K562 (cell line): Measurements from ENCODE around the gene VSIG4. TPM values are rescaled to one million over a fixed set of nuclear protein-coding genes. Genes with fewer than 3 reads are reported as not detected.

Source experiments
- CBX1 ChIP-seq: sonication (generic); IDR thresholded peaks from 2 replicates; pipeline ENCODE4 v1.6.1; 2016; ENCODE audit warnings: antibody characterized with exemption, low read depth, mild to moderate bottlenecking
- FOS ChIP-seq: IDR thresholded peaks from 3 replicates; pipeline ENCODE4 v1.6.1; 2011; ENCODE audit not compliant: insufficient read length; ENCODE audit errors: extremely low read depth
- KAT2B ChIP-seq: IDR thresholded peaks from one replicate; pipeline ENCODE4 v1.6.1; 2012; ENCODE audit warnings: low read depth, mild to moderate bottlenecking, control low read depth, inconsistent platforms, low read length, moderate library complexity
- NBN ChIP-seq: fragments of 450-650 bp; IDR thresholded peaks from 2 replicates; pipeline ENCODE4 v1.6.1; 2016; ENCODE audit warnings: low read depth, mild to moderate bottlenecking
- OTX1 ChIP-seq: fragments of 450-650 bp; formaldehyde crosslinking; IDR thresholded peaks from 2 replicates; pipeline ENCODE4 v1.4.0; 2022; ENCODE audit warnings: mild to moderate bottlenecking
- PHB2 ChIP-seq: fragments of 450-650 bp; IDR thresholded peaks from 2 replicates; pipeline ENCODE4 v1.6.1; 2017; ENCODE audit warnings: low read depth
- SAP30 ChIP-seq: fragments of 200-600 bp; sonication (generic); IDR thresholded peaks from 2 replicates; pipeline ENCODE4 v1.6.1; 2012; ENCODE audit warnings: borderline replicate concordance, low read depth, mild to moderate bottlenecking, moderate library complexity, low read length, control low read depth, inconsistent platforms; ENCODE audit not compliant: insufficient read depth, poor library complexity, severe bottlenecking
- SMAD3 ChIP-seq: fragments of 450-650 bp; formaldehyde crosslinking; conservative IDR thresholded peaks from 2 replicates; pipeline ENCODE4 v1.4.0; 2020; ENCODE audit warnings: mild to moderate bottlenecking
- SMARCA5 ChIP-seq: fragments of 450-650 bp; IDR thresholded peaks from 2 replicates; pipeline ENCODE4 v1.6.1; 2016
- SMARCE1 ChIP-seq: fragments of 450-650 bp; IDR thresholded peaks from 2 replicates; pipeline ENCODE4 v1.7.1; 2016; ENCODE audit warnings: mild to moderate bottlenecking
- TCF7 ChIP-seq: sonication (generic); IDR thresholded peaks from 2 replicates; pipeline ENCODE4 v1.6.1; 2016; ENCODE audit warnings: antibody characterized with exemption, borderline replicate concordance
- ZBTB33 ChIP-seq: sonication (generic); formaldehyde crosslinking; IDR thresholded peaks from 2 replicates; pipeline ENCODE4 v1.8.1; 2023; ENCODE audit warnings: mild to moderate bottlenecking, missing genetic modification reagents
- ZBTB9 ChIP-seq: fragments of 450-650 bp; formaldehyde crosslinking; IDR thresholded peaks from 2 replicates; pipeline ENCODE4 v1.4.0; 2020; ENCODE audit warnings: mild to moderate bottlenecking, moderate library complexity
- ZNF263 ChIP-seq: sonication (generic); formaldehyde crosslinking; IDR thresholded peaks from 2 replicates; pipeline ENCODE4 v1.8.0; 2022; ENCODE audit warnings: mild to moderate bottlenecking, missing genetic modification reagents, borderline replicate concordance
- ZNF512 ChIP-seq: IDR thresholded peaks from 2 replicates; pipeline ENCODE4 v1.6.1; 2016; ENCODE audit warnings: missing genetic modification characterization, missing compliant biosample characterization
- polyA plus RNA-seq, 8 experiments: library from polyadenylated mRNA; depleted of rRNA in 4 of 8; stranded (reverse) in 5 of 8; unstranded in 3 of 8; fragments of >200 nt; fragmentation: Nextera tagmentation in 2 of 8; fragmentation: Illumina TruSeq in 1 of 8; extraction: Ambion mirVana in 2 of 8; extraction: Trizol in 1 of 8; gene quantifications; 2 replicates each; pipeline versions ENCODE4 v1.2.1 to v1.2.3, GENCODE V29; 2011 to 2014; ENCODE audit warnings: inconsistent platforms in 1 of 8, missing spikeins in 1 of 8
- total RNA-seq, 7 experiments: library from RNA; depleted of rRNA in 6 of 7; stranded (reverse); fragments of >200 nt in 6 of 7; fragmentation: Illumina TruSeq in 2 of 7; extraction: Trizol in 2 of 7; gene quantifications; 2 replicates each; pipeline versions ENCODE4 v1.2.1 to v1.2.3, GENCODE V29; 2011 to 2021; ENCODE audit warnings: low replicate concordance in 1 of 7

Gene VSIG4
- total and polyA plus RNA-seq, 9 of the 15 experiments (the other 6 are each of a cell fraction or from before 2014, with no cell fraction given): 0.22 to 1.6 (median 0.46) TPM; not detected in 1

GRCh38 chrX:65997978-65998717 lies 41.7 kb downstream of the VSIG4 start (continued):
- 0 out of 2 replicates have a peak, but pooled peaks have one; percentile 19 for TF ChIP-seq TCF7
- TF ChIP-seq SMAD3 (CRISPR knock-in tag): no peak
- TF ChIP-seq CBX1: no peak
- TF ChIP-seq ZNF263: no peak
- TF ChIP-seq FOS: no peak
- TF ChIP-seq SMARCE1: peak; percentile 87
- no peak for TF ChIP-seq ZNF512 (tag)
- no peak for TF ChIP-seq KAT2B
- no peak for TF ChIP-seq SAP30
- TF ChIP-seq PHB2: no peak
- no peak for TF ChIP-seq OTX1 (CRISPR knock-in tag)
- no peak for TF ChIP-seq ZBTB33
- peak; percentile 84; the same call in 1 of the 2 replicates for TF ChIP-seq NBN
- TF ChIP-seq ZBTB9 (CRISPR knock-in tag): no peak
- no peak for TF ChIP-seq SMARCA5
